Effector memory CD4-positive, alpha-beta T cell (primary cell): Measurements from ENCODE around the gene EPHB2.

Experiments
- DNase-seq, 3 donors: peaks; one replicate each; pipeline ENCODE4 v3.0.0-alpha.2; 2020
- H3K27ac ChIP-seq: 2 replicates; pipeline ENCODE4 v1.7.0; 2013; ENCODE audit warnings: mild to moderate bottlenecking, low read length, moderate library complexity; ENCODE audit not compliant: insufficient read depth, poor library complexity, severe bottlenecking
- H3K27me3 ChIP-seq: replicated peaks from 2 replicates; pipeline ENCODE4 v1.7.0; 2013; ENCODE audit warnings: mild to moderate bottlenecking, low read length; ENCODE audit not compliant: insufficient read depth, control insufficient read depth, poor library complexity, severe bottlenecking
- H3K36me3 ChIP-seq: 2 replicates; pipeline ENCODE4 v1.7.0; 2013; ENCODE audit warnings: mild to moderate bottlenecking, low read length, moderate library complexity; ENCODE audit not compliant: control insufficient read depth, insufficient read depth
- H3K4me1 ChIP-seq: 2 replicates; pipeline ENCODE4 v1.7.0; 2013; ENCODE audit warnings: low read length, mild to moderate bottlenecking; ENCODE audit not compliant: control insufficient read depth, insufficient read depth, poor library complexity, severe bottlenecking
- H3K4me3 ChIP-seq: 2 replicates; pipeline ENCODE4 v1.7.0; 2013; ENCODE audit warnings: low read length, low read depth, mild to moderate bottlenecking; ENCODE audit not compliant: insufficient read depth, poor library complexity, severe bottlenecking
- H3K9me3 ChIP-seq: 2 replicates; pipeline ENCODE4 v1.7.0; 2013; ENCODE audit warnings: mild to moderate bottlenecking, low read length, moderate library complexity; ENCODE audit not compliant: control insufficient read depth

EPHB2 gene

GRCh38 chr1:22776035-22776613 lies 65.5 kb downstream of the EPHB2 start:
- no peak overlapping the region for H3K27ac ChIP-seq
- H3K4me3 ChIP-seq, result no peak overlapping the region
- H3K9me3 ChIP-seq, result no peaks in the 10 kb centered on the region
- H3K4me1 ChIP-seq, result no peaks in the 10 kb centered on the region
- DNase-seq, result no peak
- H3K27me3 ChIP-seq, result peaks cover 3% of the 10 kb centered on the region
- H3K36me3 ChIP-seq, result no peaks in the 10 kb centered on the region

- no peaks in the 10 kb centered on the region for H3K36me3 ChIP-seq
- H3K4me3 ChIP-seq, result no peak overlapping the region
- no peak for DNase-seq
- no peaks in the 10 kb centered on the region for H3K4me1 ChIP-seq
- no peaks in the 10 kb centered on the region for H3K9me3 ChIP-seq
- H3K27me3 ChIP-seq, result peaks cover 3% of the 10 kb centered on the region
- H3K27ac ChIP-seq, result no peak overlapping the region
These were observed 66.9 kb downstream of the EPHB2 start for GRCh38 chr1:22777388-22778057.

- Histone ChIP-seq H3K4me1 (no peaks in the 10 kb centered on the region), H3K27me3 (peaks cover 3% of the 10 kb centered on the region), H3K27ac (no peak overlapping the region), H3K36me3 (no peaks in the 10 kb centered on the region), H3K4me3 (no peak overlapping the region), H3K9me3 (no peaks in the 10 kb centered on the region)
- DNase-seq, result no peak
These were observed 67.8 kb downstream of the EPHB2 start for GRCh38 chr1:22778408-22778807.

- H3K27me3 ChIP-seq, result peaks cover 3% of the 10 kb centered on the region
- H3K4me1 ChIP-seq, result no peaks in the 10 kb centered on the region
- H3K27ac ChIP-seq, result no peak overlapping the region
- H3K36me3 ChIP-seq, result no peaks in the 10 kb centered on the region
- DNase-seq, result no peak
- no peak overlapping the region for H3K4me3 ChIP-seq
- no peaks in the 10 kb centered on the region for H3K9me3 ChIP-seq
These were observed 68.4 kb downstream of the EPHB2 start for GRCh38 chr1:22778862-22779520.

- H3K27me3 ChIP-seq, result peaks cover 3% of the 10 kb centered on the region
- no peaks in the 10 kb centered on the region for H3K36me3 ChIP-seq
- H3K4me1 ChIP-seq, result no peaks in the 10 kb centered on the region
- H3K4me3 ChIP-seq, result no peak overlapping the region
- no peak for DNase-seq
- no peak overlapping the region for H3K27ac ChIP-seq
- H3K9me3 ChIP-seq, result no peaks in the 10 kb centered on the region
These were observed 70.1 kb downstream of the EPHB2 start for GRCh38 chr1:22780696-22781095.

GRCh38 chr1:22781483-22781882 lies 70.8 kb downstream of the EPHB2 start:
- H3K27me3 ChIP-seq, result peaks cover 3% of the 10 kb centered on the region
- DNase-seq, result no peak
- H3K4me1 ChIP-seq, result no peaks in the 10 kb centered on the region
- H3K27ac ChIP-seq, result no peak overlapping the region
- H3K9me3 ChIP-seq, result no peaks in the 10 kb centered on the region
- no peak overlapping the region for H3K4me3 ChIP-seq
- H3K36me3 ChIP-seq, result no peaks in the 10 kb centered on the region

GRCh38 chr1:22782406-22782805 lies 71.8 kb downstream of the EPHB2 start:
- DNase-seq, result no peak
- no peaks in the 10 kb centered on the region for H3K9me3 ChIP-seq
- no peak overlapping the region for H3K27ac ChIP-seq
- H3K27me3 ChIP-seq, result peaks cover 3% of the 10 kb centered on the region
- no peaks in the 10 kb centered on the region for H3K4me1 ChIP-seq
- H3K4me3 ChIP-seq, result no peak overlapping the region
- no peaks in the 10 kb centered on the region for H3K36me3 ChIP-seq

GRCh38 chr1:22784317-22784716 lies 73.7 kb downstream of the EPHB2 start:
- Histone ChIP-seq H3K36me3 (no peaks in the 10 kb centered on the region), H3K27ac (no peak overlapping the region), H3K4me3 (no peak overlapping the region), H3K9me3 (no peaks in the 10 kb centered on the region), H3K27me3 (no peaks in the 10 kb centered on the region), H3K4me1 (no peaks in the 10 kb centered on the region)
- DNase-seq, result no peak

GRCh38 chr1:22784737-22785136 lies 74.1 kb downstream of the EPHB2 start:
- Histone ChIP-seq H3K4me1 (no peaks in the 10 kb centered on the region), H3K9me3 (no peaks in the 10 kb centered on the region), H3K36me3 (no peaks in the 10 kb centered on the region), H3K27me3 (no peaks in the 10 kb centered on the region), H3K27ac (no peak overlapping the region), H3K4me3 (no peak overlapping the region)
- DNase-seq, result no peak

GRCh38 chr1:22786101-22786500 lies 75.5 kb downstream of the EPHB2 start:
- Histone ChIP-seq H3K36me3 (no peaks in the 10 kb centered on the region), H3K4me1 (no peaks in the 10 kb centered on the region), H3K9me3 (no peaks in the 10 kb centered on the region), H3K4me3 (no peak overlapping the region), H3K27me3 (no peaks in the 10 kb centered on the region), H3K27ac (no peak overlapping the region)
- DNase-seq, result no peak
